Loucy (cell line): ENCODE data around the gene ZKSCAN4.

ENCODE experiments used
- H2AFZ ChIP-seq: fragments of 200-600 bp; sonication (generic); 2 replicates; pipeline ENCODE4 v1.6.0; 2016; ENCODE audit warnings: antibody characterized with exemption, mild to moderate bottlenecking, low read length, moderate library complexity
- H3F3A ChIP-seq: fragments of 200-600 bp; 2 replicates; pipeline ENCODE4 v1.6.0; 2016; ENCODE audit warnings: antibody characterized with exemption, low read depth, mild to moderate bottlenecking
- H3K27me3 ChIP-seq: fragments of 200-600 bp; sonication (generic); 2 replicates; pipeline ENCODE4 v1.6.1; 2014; ENCODE audit warnings: low read length, mild to moderate bottlenecking; ENCODE audit not compliant: insufficient read depth, poor library complexity, severe bottlenecking
- H3K36me3 ChIP-seq: fragments of 200-600 bp; sonication (generic); 2 replicates; pipeline ENCODE4 v1.6.1; 2016; ENCODE audit warnings: low read length; ENCODE audit not compliant: insufficient read depth
- H3K4me1 ChIP-seq: fragments of 200-600 bp; sonication (generic); 2 replicates; pipeline ENCODE4 v1.5.1; 2014; ENCODE audit warnings: low read length, mild to moderate bottlenecking; ENCODE audit not compliant: insufficient read depth, poor library complexity, severe bottlenecking
- H3K4me2 ChIP-seq: fragments of 200-600 bp; sonication (generic); 2 replicates; pipeline ENCODE4 v1.6.0; 2014; ENCODE audit warnings: antibody characterized with exemption, low read length, low read depth, mild to moderate bottlenecking; ENCODE audit not compliant: poor library complexity, severe bottlenecking
- H3K4me3 ChIP-seq: fragments of 200-600 bp; sonication (generic); 2 replicates; pipeline ENCODE4 v1.5.1; 2014; ENCODE audit warnings: low read length, mild to moderate bottlenecking, mixed read lengths; ENCODE audit not compliant: poor library complexity, severe bottlenecking
- H3K79me2 ChIP-seq: fragments of 200-600 bp; sonication (generic); 2 replicates; pipeline ENCODE4 v1.6.1; 2014; ENCODE audit warnings: low read length; ENCODE audit not compliant: insufficient read depth
- H3K9ac ChIP-seq: fragments of 200-600 bp; sonication (generic); 2 replicates; pipeline ENCODE4 v1.6.0; 2014; ENCODE audit warnings: mild to moderate bottlenecking, low read depth, low read length, moderate library complexity; ENCODE audit not compliant: poor library complexity, severe bottlenecking
- H3K9me2 ChIP-seq: fragments of 200-600 bp; sonication (generic); replicated peaks from 2 replicates; pipeline ENCODE4 v1.6.1; 2016; ENCODE audit warnings: low read depth, low read length, mixed read lengths
- H3K9me3 ChIP-seq: fragments of 200-600 bp; sonication (generic); 2 replicates; pipeline ENCODE4 v1.6.1; 2014; ENCODE audit warnings: mild to moderate bottlenecking, antibody characterized with exemption, low read length, low read depth; ENCODE audit not compliant: insufficient read depth
- H4K20me1 ChIP-seq: fragments of 200-600 bp; sonication (generic); 2 replicates; pipeline ENCODE4 v1.6.0; 2014; ENCODE audit warnings: antibody characterized with exemption, low read length, mild to moderate bottlenecking; ENCODE audit not compliant: insufficient read depth, poor library complexity, severe bottlenecking
- EZH2phosphoT487 ChIP-seq: fragments of 200-600 bp; IDR thresholded peaks from 2 replicates; pipeline ENCODE4 v1.6.1; 2018; ENCODE audit warnings: antibody characterized with exemption, mild to moderate bottlenecking, moderate library complexity, borderline replicate concordance
- TF ChIP-seq, protein P1 (sequence below): fragments of 200-600 bp; sonication (generic); conservative IDR thresholded peaks from 2 replicates; pipeline ENCODE4 v1.5.1; 2014; ENCODE audit warnings: mild to moderate bottlenecking, antibody characterized with exemption, low read length

ZKSCAN4 gene

DNA sequence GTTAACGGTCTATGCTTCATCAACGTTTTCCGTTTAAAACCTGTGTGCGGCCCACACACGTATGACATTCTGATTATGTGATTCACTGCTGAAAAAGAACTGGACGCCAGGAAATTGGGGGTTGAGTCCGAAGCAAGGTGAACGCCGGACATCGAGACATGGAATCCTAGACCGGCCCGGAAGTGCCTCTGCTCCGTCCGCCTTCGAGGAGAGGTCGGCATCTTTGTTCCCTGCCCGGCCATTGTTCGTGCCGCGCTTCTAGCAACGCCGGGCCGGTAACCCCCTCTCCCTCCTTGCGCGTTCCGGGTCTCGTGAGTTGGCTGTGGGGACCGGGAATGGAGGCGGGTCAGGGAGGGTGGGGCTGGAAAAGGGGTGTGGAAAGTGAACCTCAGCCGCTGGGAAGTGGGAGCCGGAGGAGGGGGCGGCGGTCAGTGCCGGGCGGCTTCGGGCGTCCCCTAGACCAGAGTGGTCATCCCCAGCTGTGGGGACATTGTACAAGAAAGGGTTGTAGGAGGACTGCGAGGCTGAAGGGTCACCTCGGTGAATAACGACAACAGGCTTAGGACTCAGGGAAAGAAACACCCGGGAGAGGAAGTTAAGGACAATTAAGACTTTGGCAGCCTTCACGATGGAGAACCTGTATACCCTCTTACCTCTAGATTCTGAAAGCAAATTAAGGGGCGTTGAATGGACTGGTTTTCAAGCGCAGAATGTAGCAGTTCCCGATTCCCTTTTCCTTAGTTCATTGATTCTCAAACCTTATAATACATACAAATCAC lies 26.8 kb downstream of the ZKSCAN4 start, which contains the start of gene ZSCAN9:
TSS of gene ZSCAN9 (plus strand) at position 220 of the 779 bp plus-strand sequence. CDS start 1,810 bp downstream, outside the sequence.
- no peaks in the 10 kb centered on the region for H3K27me3 ChIP-seq
- H3K9ac ChIP-seq, result no peak within 1 kb of the TSS
- H3K9me3 ChIP-seq, result no peaks in the 10 kb centered on the region
- H3K4me2 ChIP-seq, result no peak within 1 kb of the TSS
- H3K4me3 ChIP-seq, result no peak within 1 kb of the TSS
- H3K79me2 ChIP-seq, result no peaks in the 10 kb centered on the region
- H4K20me1 ChIP-seq, result no peaks in the 10 kb centered on the region
- H2AFZ ChIP-seq, result no peak within 1 kb of the TSS
- H3K4me1 ChIP-seq, result peaks cover 4% of the 10 kb centered on the region
- no peaks in the 10 kb centered on the region for H3K36me3 ChIP-seq
- no peak for TF ChIP-seq EZH2phosphoT487
- TF ChIP-seq, protein P1, sequence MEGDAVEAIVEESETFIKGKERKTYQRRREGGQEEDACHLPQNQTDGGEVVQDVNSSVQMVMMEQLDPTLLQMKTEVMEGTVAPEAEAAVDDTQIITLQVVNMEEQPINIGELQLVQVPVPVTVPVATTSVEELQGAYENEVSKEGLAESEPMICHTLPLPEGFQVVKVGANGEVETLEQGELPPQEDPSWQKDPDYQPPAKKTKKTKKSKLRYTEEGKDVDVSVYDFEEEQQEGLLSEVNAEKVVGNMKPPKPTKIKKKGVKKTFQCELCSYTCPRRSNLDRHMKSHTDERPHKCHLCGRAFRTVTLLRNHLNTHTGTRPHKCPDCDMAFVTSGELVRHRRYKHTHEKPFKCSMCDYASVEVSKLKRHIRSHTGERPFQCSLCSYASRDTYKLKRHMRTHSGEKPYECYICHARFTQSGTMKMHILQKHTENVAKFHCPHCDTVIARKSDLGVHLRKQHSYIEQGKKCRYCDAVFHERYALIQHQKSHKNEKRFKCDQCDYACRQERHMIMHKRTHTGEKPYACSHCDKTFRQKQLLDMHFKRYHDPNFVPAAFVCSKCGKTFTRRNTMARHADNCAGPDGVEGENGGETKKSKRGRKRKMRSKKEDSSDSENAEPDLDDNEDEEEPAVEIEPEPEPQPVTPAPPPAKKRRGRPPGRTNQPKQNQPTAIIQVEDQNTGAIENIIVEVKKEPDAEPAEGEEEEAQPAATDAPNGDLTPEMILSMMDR, result no peak
- H3K9me2 ChIP-seq, result no peaks in the 10 kb centered on the region
- H3F3A ChIP-seq, result no peaks in the 10 kb centered on the region

DNA sequence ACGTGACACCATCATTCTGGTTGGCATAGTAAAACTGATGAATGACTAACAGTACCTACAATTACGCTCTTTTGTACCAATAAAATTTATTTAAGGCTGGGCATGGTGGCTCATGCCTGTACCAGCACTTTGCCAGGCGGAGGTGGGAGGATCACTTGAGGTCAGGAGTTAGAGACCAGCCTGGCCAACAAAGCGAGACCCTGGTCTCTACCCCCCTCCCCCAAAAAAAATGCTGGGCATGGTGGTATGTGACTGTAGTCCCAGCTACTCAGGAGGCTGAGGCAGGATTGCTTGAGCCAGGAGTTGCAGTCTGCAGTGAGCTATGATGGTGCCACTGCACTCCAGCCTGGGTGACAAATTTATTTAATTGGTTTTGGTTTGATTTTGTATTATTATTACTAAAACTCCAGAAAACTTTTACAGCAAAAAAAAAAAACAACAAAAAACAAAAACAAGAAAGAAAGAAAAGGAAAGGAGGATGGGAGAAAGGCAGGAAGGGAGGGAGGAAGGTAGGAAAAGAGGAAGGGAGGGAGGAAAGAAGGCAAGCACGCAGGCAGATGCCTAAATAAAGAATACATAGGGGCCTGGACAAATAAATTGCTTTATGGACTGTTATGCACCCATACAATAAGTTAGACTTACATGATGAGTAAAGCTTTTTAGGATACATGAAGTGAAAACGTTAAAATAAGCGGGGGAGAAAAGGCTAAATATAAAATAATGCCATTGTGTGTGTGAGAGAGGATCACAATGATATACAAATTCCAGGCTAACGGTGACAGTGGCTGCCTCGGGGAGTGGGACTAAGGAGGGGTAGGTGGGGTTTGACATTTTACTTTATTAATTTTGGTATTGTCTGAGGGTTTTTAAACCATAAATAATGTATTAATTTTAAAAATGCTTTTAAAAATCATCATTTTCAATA lies 27.7 kb downstream of the ZKSCAN4 start:
- H3K27me3 ChIP-seq, result no peaks in the 10 kb centered on the region
- TF ChIP-seq, protein P1, result no peak
- no peak for TF ChIP-seq EZH2phosphoT487
- no peaks in the 10 kb centered on the region for H4K20me1 ChIP-seq
- no peak overlapping the region for H3K4me2 ChIP-seq
- H2AFZ ChIP-seq, result no peak overlapping the region
- no peaks in the 10 kb centered on the region for H3F3A ChIP-seq
- H3K4me3 ChIP-seq, result no peak overlapping the region
- no peak overlapping the region for H3K9ac ChIP-seq
- peaks cover 4% of the 10 kb centered on the region for H3K4me1 ChIP-seq
- no peaks in the 10 kb centered on the region for H3K9me3 ChIP-seq
- H3K36me3 ChIP-seq, result no peaks in the 10 kb centered on the region
- no peaks in the 10 kb centered on the region for H3K79me2 ChIP-seq
- no peaks in the 10 kb centered on the region for H3K9me2 ChIP-seq

GRCh38 chr6:28220257-28221133 lies 31.6 kb downstream of the ZKSCAN4 start:
- peak overlapping the region; percentile 32 for H3K4me2 ChIP-seq
- no peaks in the 10 kb centered on the region for H3K9me3 ChIP-seq
- H3K9ac ChIP-seq, result no peak overlapping the region
- H3K79me2 ChIP-seq, result no peaks in the 10 kb centered on the region
- H3K36me3 ChIP-seq, result no peaks in the 10 kb centered on the region
- no peaks in the 10 kb centered on the region for H3K27me3 ChIP-seq
- no peak for TF ChIP-seq EZH2phosphoT487
- TF ChIP-seq, protein P1, result peak; percentile 16
- no peaks in the 10 kb centered on the region for H3F3A ChIP-seq
- no peaks in the 10 kb centered on the region for H4K20me1 ChIP-seq
- H3K4me3 ChIP-seq, result no peak overlapping the region
- peak overlapping the region; percentile 53; the same call in 1 of the 2 replicates for H2AFZ ChIP-seq
- H3K9me2 ChIP-seq, result no peaks in the 10 kb centered on the region
- peaks cover 4% of the 10 kb centered on the region for H3K4me1 ChIP-seq
